Jurkat, Clone E6-1 (cell line): ENCODE measurements around the gene CUX1.
"Not testable (repeated sequence)": the region's sequence is repeated elsewhere in the genome, so short reads cannot be mapped to it uniquely, and the experiment has no call there.

ENCODE experiments used
- DNase-seq: peaks from one replicate; pipeline ENCODE4 v3.0.0-alpha.2; 2011; ENCODE audit warnings: low read depth, low spot score
- H3K4me3 ChIP-seq: 2 replicates; pipeline ENCODE4 v1.5.1; 2011; ENCODE audit warnings: mild to moderate bottlenecking, low read length, control low read depth, moderate library complexity

CUX1 gene

DNA sequence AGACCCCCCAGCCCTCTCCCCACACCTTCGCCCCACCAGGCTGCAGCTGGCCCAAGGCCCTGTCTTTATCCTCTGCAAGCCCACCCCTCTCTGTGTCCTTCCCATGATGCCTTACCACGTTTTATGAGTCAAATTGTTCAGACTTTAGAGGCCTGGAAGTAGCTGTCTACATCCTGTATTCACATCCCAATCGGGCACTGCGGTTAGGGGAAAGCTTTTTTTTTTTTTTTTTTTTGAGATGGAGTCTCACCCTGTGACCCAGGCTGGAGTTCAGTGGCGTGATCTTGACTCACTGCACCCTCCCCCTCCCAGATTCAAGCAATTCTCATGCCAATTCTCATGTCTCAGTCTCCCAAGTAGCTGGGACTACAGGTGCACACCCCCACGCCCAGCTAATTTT lies 347.7 kb downstream of the CUX1 start:
- H3K4me3 ChIP-seq = no peak overlapping the region
- DNase-seq = no peak

GRCh38 chr7:102167254-102167653 lies 349.8 kb downstream of the CUX1 start:
- no peak overlapping the region for H3K4me3 ChIP-seq
- no peak for DNase-seq

DNA sequence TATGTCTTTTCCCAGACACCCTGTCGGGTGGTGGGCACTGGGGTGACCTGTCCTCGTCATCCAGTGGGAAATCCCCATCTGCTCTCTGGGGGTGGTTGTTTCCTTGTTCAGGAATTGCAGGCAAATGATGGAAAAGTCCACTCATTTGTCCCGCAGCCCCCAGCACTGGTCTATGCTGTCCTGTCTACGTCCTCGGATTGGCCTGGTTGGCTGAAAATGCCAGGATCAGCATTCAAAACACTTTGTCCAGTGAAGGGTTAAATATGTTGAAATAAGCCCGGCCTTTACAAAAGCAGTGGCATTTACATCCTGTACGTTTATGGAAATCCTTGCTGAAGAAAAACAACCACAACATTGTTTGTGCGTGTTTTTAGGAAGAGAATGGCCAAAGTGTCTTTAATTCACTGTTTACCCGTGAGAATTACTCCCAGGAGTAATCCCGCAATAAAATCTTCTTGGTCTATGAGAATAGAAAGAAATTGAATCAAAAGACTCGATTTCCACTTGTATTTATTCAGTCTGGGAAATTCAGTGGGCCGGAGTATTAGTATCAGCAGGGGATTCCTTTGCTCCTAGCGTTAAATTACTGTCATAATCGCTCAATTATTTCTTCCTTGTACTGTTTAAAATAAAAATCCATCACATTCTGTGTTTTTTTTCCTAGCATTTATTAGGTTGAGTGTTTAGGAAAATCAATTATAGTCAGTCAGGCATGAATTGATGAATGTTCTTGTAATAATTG lies 352.4 kb downstream of the CUX1 start:
- H3K4me3 ChIP-seq = no peak overlapping the region
- DNase-seq = no peak

DNA sequence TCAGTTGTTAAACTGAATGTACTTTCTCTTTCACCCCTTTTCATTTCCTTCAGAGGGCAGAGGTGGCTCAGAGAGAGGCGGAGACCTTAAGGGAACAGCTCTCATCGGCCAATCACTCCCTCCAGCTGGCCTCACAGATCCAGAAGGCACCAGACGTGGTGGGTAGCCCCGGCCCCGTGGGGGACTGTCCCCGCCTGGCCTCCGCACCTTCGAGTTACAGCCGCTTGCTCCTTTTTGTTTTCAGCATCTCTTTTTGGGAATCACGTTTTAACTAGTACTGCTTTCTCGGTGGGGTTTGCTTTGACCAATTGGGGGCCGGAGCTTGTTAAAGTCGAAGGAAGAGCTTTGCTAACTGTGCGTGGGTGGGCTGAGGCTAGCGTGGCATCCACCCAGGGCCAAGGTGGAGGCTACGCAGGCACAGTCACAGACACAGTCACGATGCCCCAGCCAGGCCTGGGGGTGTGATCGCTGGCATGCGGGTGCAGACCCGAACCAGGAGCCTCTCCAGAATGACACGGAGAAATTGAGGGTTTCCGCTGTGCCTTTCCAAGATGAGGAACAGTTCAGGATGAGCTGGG lies 353.1 kb downstream of the CUX1 start:
- H3K4me3 ChIP-seq = no peak overlapping the region
- no peak for DNase-seq

- no peak for DNase-seq
- H3K4me3 ChIP-seq = no peak overlapping the region
These were observed 356.2 kb downstream of the CUX1 start for GRCh38 chr7:102173669-102174068.

- no peak for DNase-seq
- H3K4me3 ChIP-seq = no peak overlapping the region
These were observed 358.2 kb downstream of the CUX1 start for GRCh38 chr7:102175423-102176170.

- DNase-seq = no peak
- H3K4me3 ChIP-seq = no peak overlapping the region
These were observed 361.0 kb downstream of the CUX1 start for GRCh38 chr7:102178410-102178809.

GRCh38 chr7:102180727-102181126 lies 363.3 kb downstream of the CUX1 start:
- H3K4me3 ChIP-seq = no peak overlapping the region

DNA sequence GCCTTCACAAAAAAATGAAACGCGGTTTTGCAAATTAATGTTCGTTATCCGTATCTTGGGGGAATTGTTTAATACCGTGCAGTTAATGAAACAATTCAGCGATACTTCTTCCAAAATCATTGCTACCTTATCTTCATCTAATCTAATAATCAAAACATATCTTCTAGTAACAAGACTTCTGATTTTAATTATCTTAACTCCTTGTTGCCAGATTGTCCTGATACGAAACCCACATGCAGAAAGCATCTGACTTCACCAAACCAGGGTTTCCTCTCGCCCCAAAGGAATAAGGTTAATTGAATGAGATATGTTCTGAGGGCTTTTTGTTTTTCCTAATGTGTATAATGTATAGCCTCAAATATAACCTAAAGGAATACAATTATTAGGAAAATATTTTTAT lies 364.1 kb downstream of the CUX1 start:
- DNase-seq = no peak
- no peak overlapping the region for H3K4me3 ChIP-seq

More at GRCh38 chr7:102180727-102181126, 363.3 kb downstream of the CUX1 start:
- DNase-seq = no peak

GRCh38 chr7:102182016-102182415 lies 364.6 kb downstream of the CUX1 start:
- DNase-seq = no peak
- no peak overlapping the region for H3K4me3 ChIP-seq

DNA sequence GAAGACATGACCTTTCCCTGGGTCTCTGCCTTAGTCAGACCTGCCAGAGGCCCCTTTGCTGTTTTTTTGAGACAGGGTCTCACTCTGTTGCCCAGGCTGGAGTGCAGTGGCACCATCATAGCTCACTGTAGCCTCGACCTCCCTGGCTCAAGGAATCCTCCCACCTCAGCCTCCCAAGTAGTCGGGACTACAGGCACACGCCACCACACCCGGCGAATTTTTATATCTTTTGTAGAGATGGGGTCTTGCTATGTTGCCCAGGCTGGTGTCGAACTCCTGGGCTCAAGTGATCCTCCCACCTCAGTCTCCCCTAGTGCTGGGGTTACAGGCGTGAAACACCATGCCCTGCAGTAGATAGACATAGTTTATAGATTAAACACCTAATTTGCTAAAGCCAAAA lies 366.4 kb downstream of the CUX1 start:
- not testable (repeated sequence) for DNase-seq, H3K4me3 ChIP-seq

GRCh38 chr7:102184303-102184702 lies 366.9 kb downstream of the CUX1 start:
- no peak overlapping the region for H3K4me3 ChIP-seq
- DNase-seq = no peak

DNA sequence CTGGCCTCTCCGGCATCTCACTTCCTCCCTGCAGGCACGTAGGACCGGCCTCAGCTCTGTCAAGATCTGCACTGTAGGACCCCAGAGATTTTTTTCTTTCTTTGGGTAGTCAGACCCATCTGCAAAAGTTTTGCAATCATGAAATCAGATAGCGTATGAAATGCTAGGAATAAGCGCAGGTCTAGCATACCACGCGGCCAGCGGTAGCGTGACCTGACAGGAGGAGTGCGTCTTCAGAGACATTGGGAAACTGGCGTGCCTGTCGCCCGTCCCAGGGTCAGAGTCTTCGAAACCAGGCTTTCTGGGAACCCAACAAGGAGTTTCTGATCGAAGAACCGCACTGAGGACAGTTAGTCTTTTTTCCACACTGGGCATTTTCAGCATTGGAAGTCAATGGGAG lies 368.4 kb downstream of the CUX1 start:
- no peak overlapping the region for H3K4me3 ChIP-seq

DNA sequence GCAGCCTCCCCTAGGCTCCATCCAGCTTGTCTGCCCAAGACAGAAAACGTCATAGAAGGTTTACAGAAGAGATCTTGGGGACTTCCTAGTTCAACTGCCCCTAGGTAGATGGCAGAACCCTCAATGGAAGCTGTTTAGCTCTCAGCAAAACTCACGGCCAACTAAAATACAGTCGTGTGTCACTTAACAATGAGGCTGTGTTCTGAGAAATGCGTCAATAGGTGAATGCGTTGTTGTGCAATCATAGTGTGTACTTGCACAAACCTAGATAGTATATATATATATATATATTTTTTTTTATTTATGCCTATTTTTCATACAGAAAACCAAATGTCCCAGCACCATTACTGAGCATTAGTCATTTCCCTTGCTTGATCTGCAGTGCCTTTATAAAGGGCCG lies 368.9 kb downstream of the CUX1 start:
- DNase-seq = no peak
- H3K4me3 ChIP-seq = no peak overlapping the region

More for the DNA sequence above, 368.4 kb downstream of the CUX1 start:
- no peak for DNase-seq

DNA sequence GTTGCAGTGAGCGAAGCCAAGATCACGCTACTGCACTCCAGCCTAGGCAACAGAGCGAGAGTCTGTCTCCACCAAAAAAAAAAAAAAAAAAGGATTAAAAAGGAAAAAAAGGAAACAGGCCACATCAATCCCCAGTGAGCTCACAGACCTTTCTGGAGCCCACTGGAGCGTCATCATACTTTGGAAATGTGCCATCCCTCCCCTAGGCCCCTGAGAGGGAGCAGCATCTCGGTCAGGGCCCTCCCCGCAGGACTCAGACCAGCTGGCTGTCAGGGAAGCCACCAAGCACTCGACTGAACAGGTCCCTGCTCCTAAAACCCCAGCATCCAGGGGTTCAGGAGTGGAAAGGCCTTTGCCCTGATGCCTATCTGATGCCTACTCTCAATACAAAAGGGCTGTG lies 371.3 kb downstream of the CUX1 start:
- no peak for DNase-seq
- H3K4me3 ChIP-seq = no peak overlapping the region

- DNase-seq = no peak
- H3K4me3 ChIP-seq = no peak overlapping the region
These were observed 372.3 kb downstream of the CUX1 start for GRCh38 chr7:102189756-102190155.

DNA sequence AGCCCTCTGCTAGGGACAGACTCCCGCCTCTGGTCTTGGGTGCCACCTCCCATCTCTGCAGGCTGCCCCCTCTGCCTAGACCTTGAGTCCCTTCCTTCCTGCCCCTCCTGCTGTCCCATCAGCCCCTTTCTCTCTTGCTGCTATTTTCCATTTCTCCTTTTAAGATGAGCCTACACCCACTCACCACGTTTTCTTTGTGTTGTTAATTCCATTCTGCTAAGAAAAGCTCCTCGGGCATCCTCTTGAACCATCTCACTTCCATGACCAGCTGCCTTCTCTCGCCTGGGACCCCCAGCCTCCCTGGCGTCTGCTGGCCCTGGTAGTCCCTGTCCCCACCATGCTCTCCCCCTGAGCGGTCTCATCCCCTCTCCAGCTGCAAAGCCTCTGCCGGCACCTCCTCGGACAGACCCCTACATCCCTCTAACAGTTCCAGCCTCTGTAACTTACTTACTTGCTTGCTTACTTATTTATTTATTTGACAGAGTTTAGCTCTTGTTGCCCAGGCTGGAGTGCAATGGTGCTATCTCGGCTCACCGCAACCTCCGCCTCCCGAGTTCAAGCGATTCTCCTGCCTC lies 373.4 kb downstream of the CUX1 start:
- DNase-seq = no peak
- H3K4me3 ChIP-seq = no peak overlapping the region

DNA sequence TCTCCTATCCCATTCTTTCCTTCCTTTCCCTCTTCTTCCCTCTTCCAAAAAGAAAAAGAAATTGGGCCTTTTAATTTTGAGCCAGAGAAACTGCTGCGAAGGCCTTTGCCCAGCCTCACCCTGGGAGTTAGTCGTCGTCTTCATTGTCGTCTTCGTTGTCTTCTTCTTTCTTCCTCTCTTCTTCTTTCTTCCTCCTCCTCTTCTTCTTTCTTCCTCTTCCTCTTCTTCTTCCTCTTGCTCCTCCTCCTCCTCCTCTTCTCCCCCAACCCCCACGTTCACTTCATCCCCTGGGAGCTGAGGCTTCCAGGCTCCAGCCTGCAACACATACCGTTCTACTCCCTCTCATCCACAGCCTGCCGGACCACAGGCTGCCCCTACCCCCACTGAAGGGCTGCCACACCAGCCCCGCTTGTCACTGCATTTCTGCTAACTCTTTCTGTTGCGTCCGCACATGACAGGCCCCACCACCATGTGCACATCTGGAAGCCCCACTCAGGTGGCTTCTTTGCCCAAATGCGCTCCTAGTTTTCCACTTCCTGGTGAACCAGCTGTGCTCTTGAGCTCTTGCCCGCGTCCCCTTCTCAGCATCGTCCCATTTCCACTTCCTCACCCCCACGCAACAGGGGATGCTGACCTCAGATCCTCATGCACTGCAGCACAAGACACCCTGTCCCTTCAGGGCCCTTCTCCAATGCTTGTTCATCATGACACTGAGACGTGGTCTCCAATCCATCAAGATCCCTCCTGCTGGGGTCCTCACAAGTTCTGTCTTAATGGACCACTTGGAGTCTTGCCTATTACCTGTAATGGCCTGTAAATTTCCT lies 374.3 kb downstream of the CUX1 start:
- no peak for DNase-seq
- H3K4me3 ChIP-seq = no peak overlapping the region

DNA sequence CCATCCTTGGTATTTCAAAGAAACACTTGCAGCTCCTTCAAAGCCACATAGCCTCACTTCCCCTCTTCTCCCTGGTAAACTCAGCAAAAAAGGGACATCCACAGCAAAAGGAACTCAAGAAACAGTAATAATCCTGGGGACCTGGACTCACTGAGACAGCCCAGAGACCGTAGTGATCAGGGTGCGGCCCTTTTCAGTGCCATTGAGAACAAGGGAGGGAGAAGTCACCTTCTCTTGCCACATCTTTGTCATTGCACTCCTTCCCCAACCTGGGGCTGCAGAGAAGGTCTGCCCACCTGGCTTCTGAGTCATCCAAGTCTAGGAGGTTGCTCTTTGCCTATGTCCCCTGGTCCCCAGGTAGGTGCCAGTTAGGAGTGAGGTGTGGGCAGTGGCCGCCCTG lies 375.4 kb downstream of the CUX1 start:
- DNase-seq = no peak
- H3K4me3 ChIP-seq = no peak overlapping the region
